Ramos (cell line): ENCODE measurements around the gene RNASE1.
"Not testable (repeated sequence)": the region's sequence is repeated elsewhere in the genome, so short reads cannot be mapped to it uniquely, and the experiment has no call there.

Experiments
- in situ Hi-C: fragments of 300-500 bp; cut with MboI; formaldehyde crosslinking; loops from one replicate; pipeline ENCODE4 v1.14.3; 2022; ENCODE audit warnings: low sequenced_read_pairs; ENCODE audit not compliant: unreplicated experiment

The RNASE1 gene

DNA sequence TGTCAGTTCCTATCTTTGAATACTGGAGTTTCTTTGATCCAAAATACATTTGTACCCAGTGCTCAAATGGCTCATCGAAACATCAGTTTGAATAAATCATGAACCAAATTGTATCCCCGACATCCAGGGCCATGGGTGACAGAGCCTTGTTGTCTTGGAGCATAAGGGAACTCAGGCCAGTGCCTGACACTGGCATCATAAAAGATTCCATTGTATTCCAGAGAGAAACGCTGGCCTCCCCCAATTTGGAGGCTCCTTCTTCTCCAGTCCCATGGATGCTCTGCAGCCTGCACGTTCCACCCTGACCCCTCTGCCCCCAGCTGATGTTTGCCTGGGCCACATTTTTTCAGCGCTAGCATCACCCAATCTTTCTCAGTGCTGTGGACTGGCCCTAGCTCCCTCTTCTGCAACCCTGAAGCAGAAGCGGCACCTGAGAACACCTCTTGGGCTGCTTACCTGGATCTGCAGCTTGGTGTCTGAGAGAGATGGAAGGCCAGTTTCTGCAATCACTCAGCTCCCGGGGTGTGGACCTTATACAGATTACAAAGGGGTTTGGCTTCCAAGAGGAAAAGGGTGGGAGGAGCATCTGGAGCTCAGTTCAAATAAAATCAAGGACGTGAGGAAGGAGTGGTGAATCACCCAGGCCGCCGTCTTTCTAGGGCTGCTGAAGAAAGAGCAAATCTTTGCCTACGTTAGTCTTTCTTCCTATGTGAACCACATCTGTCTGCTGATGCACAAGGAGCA, at the start of gene RNASE1:
RNASE1 (minus strand) TSS at position 504 of the 744 bp plus-strand sequence. CDS start 776 bp downstream, outside the sequence.
- in situ Hi-C loops: no loop called here

GRCh38 chr14:20848955-20849570, 46.4 kb upstream of the RNASE1 start:
- in situ Hi-C loops: no loop called here

GRCh38 chr14:20848316-20848954, 45.8 kb upstream of the RNASE1 start:
- in situ Hi-C loops: no loop called here

DNA sequence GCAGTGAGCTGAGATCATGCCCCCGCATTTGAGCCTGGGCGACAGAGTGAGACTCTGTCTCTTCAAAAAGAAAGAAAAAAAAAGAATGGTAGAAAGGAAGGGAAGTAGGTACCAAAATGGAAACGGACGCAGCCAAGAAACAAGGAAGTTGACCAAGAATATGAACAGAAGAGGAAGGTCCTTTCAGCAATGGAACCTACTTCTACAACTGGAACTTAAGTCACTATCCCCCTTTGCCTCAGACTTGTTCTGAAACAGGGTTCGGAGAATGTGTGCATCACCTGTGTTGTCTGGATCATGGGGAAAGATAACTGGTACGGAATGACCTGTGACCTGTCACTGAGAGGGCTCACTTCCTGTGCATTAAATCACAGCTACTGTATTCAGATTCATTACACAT, 43.9 kb upstream of the RNASE1 start:
- in situ Hi-C loops: no loop called here

DNA sequence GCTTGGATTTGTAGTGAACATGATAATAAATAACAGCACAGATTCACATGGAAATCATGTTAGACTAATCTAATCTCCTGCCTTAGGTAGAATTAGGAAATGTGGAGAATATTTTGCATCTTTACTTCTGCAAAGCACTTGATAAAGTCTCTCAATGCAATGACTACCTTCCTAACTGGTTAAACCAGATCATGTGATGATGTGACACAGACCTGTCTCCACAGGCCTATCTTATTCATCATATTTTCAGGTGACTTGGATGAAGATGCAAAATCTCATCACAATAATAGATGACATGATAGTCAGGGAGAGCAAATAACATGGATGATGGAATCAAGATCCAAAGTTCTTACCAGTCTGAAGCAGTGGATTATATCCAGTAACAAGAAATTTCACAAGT, 38.5 kb upstream of the RNASE1 start:
- in situ Hi-C loops: no loop called here

GRCh38 chr14:20837831-20838230, 35.2 kb upstream of the RNASE1 start:
- in situ Hi-C loops: no loop called here

GRCh38 chr14:20836668-20837338, 34.2 kb upstream of the RNASE1 start:
- in situ Hi-C loops: no loop called here

DNA sequence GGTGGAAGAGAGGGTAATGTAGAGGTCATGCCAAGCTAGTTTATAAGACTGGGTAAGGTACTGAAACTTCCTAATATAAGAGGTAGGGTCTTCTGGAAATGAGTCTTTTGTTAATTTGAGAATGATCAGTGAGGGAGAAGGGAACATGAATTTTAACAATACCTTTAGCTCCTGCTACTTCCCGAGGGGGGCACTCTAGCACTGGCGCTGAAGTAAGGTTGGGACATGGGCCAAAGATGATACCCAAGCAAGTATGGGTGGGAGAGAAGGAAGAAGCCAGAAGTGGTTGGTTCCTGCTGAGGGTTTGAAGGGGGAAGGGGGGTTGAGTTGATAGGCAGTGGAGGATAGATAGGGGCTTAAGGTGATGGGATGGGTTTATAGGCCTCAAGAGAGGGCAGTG, 32.3 kb upstream of the RNASE1 start:
- in situ Hi-C loops: no loop called here

- in situ Hi-C loops: no loop called here
Measured at GRCh38 chr14:20830831-20831230, 28.2 kb upstream of the RNASE1 start.

GRCh38 chr14:20828024-20828694, 25.5 kb upstream of the RNASE1 start:
- in situ Hi-C loops: not testable (repeated sequence)

- in situ Hi-C loops: no loop called here
Measured at GRCh38 chr14:20827326-20827725, 24.7 kb upstream of the RNASE1 start.

GRCh38 chr14:20826666-20827065, 24.0 kb upstream of the RNASE1 start:
- in situ Hi-C loops: not testable (repeated sequence)

- in situ Hi-C loops: no loop called here
Measured at GRCh38 chr14:20823859-20824258, 21.2 kb upstream of the RNASE1 start.

GRCh38 chr14:20821521-20822108, 19.0 kb upstream of the RNASE1 start:
- in situ Hi-C loops: not testable (repeated sequence)

DNA sequence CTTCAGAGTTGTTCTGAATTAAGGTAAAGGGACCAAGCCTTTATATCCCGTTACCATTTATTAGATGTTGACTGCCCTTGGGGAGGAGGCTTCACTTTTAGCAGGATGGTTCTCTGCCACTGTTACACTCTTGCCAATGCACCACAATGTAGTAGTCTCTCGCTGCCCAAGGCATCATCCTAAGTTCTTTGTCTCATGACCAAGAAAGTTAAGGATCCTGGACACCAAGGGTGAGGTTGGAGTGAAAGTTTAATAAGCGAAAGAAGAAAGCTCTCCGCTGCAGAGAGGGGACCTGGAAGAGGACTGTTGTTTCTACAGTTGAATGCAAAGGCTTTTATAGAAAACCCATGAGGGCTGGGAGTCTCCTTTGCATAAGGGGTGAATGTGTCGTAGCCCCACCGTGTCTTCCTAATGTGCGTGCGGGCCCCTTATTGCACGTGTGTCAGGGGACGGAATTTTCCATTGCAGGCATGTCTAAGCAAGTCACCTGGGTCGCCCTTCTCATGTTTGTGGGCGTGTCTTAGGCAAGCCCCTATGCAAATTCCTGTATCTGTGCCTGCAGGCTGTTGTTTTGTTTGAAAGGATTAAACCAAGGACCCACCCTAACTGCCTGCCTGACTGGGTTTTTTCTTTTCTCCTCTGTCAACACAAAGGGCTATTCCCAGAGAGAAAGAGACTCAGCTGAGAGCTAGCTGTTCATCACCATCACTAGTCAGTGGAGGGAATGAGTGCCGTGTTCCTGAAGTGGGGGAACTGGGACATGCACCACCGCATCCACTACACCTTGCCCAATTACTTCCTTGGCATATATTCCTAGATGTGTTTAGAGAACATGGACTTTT, 17.6 kb upstream of the RNASE1 start:
- in situ Hi-C loops: no loop called here

- in situ Hi-C loops: no loop called here
Measured at GRCh38 chr14:20818861-20819260, 16.2 kb upstream of the RNASE1 start.

GRCh38 chr14:20815946-20816345, 13.3 kb upstream of the RNASE1 start:
- in situ Hi-C loops: not testable (repeated sequence)

- in situ Hi-C loops: no loop called here
Measured at GRCh38 chr14:20811986-20812975, 9.6 kb upstream of the RNASE1 start.
